ENCODE measurements around the gene SH3RF3. TPM values are rescaled to one million over a fixed set of nuclear protein-coding genes. Genes with fewer than 3 reads are reported as not detected.

SH3RF3 gene
- total RNA-seq, 3 donors from 2014 or later, result 3.2 to 5.6 (median 4.6) TPM

- no peak for DNase-seq (ENCODE audit: low spot score in 2 of 2)
- TF ChIP-seq POLR2AphosphoS5 (IDR thresholded peaks at IDR 0.05), result no peak
- no peak for TF ChIP-seq CTCF (IDR thresholded peaks at IDR 0.05)
- TF ChIP-seq POLR2A (IDR thresholded peaks at IDR 0.05), result no peak
- H3K36me3 ChIP-seq, result no peaks in the 10 kb centered on the region
- intact Hi-C loops (cut with DNase I; ENCODE audit: low total_unique reads), result no loop called here
- no peaks in the 10 kb centered on the region for H3K27me3 ChIP-seq
- H3K4me3 ChIP-seq, result no peak overlapping the region
- no peak overlapping the region for H3K27ac ChIP-seq
- no peaks in the 10 kb centered on the region for H3K9me3 ChIP-seq
- H3K4me1 ChIP-seq, result peaks cover 0 to 5% of the 10 kb centered on the region in 2 donors
Measured at GRCh38 chr2:109197491-109198418, 68.8 kb downstream of the SH3RF3 start.

DNA sequence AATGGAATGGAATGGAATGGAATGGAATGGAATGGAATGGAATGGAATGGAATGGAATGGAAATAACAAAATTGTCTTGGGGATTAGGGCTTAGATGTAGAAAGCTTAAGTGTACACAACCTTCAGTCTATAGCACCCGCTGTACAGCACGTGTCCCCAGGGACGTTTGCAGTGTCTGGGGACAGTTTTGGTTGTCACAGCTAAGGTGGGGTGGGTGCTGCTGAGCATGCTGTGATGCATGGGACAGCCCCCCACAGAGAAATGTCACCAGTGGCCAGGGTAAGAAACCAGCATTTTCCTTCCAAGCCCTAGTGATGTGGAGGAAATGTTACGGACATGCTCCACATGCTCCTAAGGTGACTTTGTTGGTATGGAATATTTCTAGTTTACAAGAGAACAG is 70.8 kb downstream of the SH3RF3 start:
- H3K36me3 ChIP-seq, result no peaks in the 10 kb centered on the region
- intact Hi-C loops (cut with DNase I; ENCODE audit: low total_unique reads), result no loop called here
- no peak for TF ChIP-seq POLR2AphosphoS5 (IDR thresholded peaks at IDR 0.05)
- TF ChIP-seq POLR2A (IDR thresholded peaks at IDR 0.05), result no peak
- TF ChIP-seq CTCF (IDR thresholded peaks at IDR 0.05), result no peak

GRCh38 chr2:109200616-109201464 is 71.8 kb downstream of the SH3RF3 start:
- TF ChIP-seq POLR2A (IDR thresholded peaks at IDR 0.05), result no peak
- no peak for TF ChIP-seq CTCF (IDR thresholded peaks at IDR 0.05)
- no peak for TF ChIP-seq POLR2AphosphoS5 (IDR thresholded peaks at IDR 0.05)
- H3K27me3 ChIP-seq, result no peaks in the 10 kb centered on the region
- peaks cover 0 to under 1% of the 10 kb centered on the region in 2 donors for H3K4me1 ChIP-seq
- H3K36me3 ChIP-seq, result no peaks in the 10 kb centered on the region
- no peak for DNase-seq (ENCODE audit: low spot score in 2 of 2)
- H3K4me3 ChIP-seq, result no peak overlapping the region
- H3K27ac ChIP-seq, result no peak overlapping the region
- intact Hi-C loops (cut with DNase I; ENCODE audit: low total_unique reads), result no loop called here
- H3K9me3 ChIP-seq, result no peaks in the 10 kb centered on the region

More for the DNA sequence above, 70.8 kb downstream of the SH3RF3 start:
- Histone ChIP-seq H3K27ac (no peak overlapping the region), H3K9me3 (no peaks in the 10 kb centered on the region), H3K4me1 (peaks cover 0 to 5% of the 10 kb centered on the region in 2 donors), H3K27me3 (no peaks in the 10 kb centered on the region), H3K4me3 (no peak overlapping the region)
- DNase-seq (ENCODE audit: low spot score in 2 of 2), result no peak

GRCh38 chr2:109201465-109202327 is 72.7 kb downstream of the SH3RF3 start:
- DNase-seq (ENCODE audit: low spot score in 2 of 2), result no peak
- Histone ChIP-seq H3K4me1 (no peaks in the 10 kb centered on the region), H3K36me3 (no peaks in the 10 kb centered on the region), H3K9me3 (no peaks in the 10 kb centered on the region), H3K27me3 (no peaks in the 10 kb centered on the region), H3K4me3 (no peak overlapping the region), H3K27ac (no peak overlapping the region)
- TF ChIP-seq POLR2A (IDR thresholded peaks at IDR 0.05) (no peak), CTCF (IDR thresholded peaks at IDR 0.05) (no peak), POLR2AphosphoS5 (IDR thresholded peaks at IDR 0.05) (no peak)
- intact Hi-C loops (cut with DNase I; ENCODE audit: low total_unique reads), result no loop called here

Measured in breast epithelium (tissue), 4 donors.